ENCODE measurements around the gene MED16. TPM values are rescaled to one million over a fixed set of nuclear protein-coding genes. Genes with fewer than 3 reads are reported as not detected.

Gene MED16
- total and polyA plus RNA-seq, 10 of the 15 experiments (the other 5 are each of a cell fraction or from before 2014, with no cell fraction given), result 0.56 to 51.1 (median 13.6) TPM

- in situ Hi-C loops (cut with MboI) (no loop called here), intact Hi-C loops (cut with micrococcal nuclease; ENCODE audit: unreplicated experiment) (loop anchor here (10.0 kb wide), 1 partner anchor 315 kb away; the partner anchor contains the start of genes ATP5F1D and MIDN)
- no peak overlapping the region for H3K4me3 ChIP-seq
- H3K36me3 ChIP-seq (ENCODE audit: control insufficient read depth in 2 of 2, insufficient read depth in 2 of 2, low read length in 1 of 2), result peaks cover 5 to 7% of the 10 kb centered on the region in 2 experiments
- ATAC-seq, result no peak
- ChIA-PET SMC1A (ENCODE audit: uncharacterized antibody, unreplicated experiment) (interaction anchor here (2.0 kb wide), 1 partner anchor 21 kb away, joined by 4 read pairs; no protein-coding TSS in a partner anchor), RAD21 (ENCODE audit: unreplicated experiment) (interaction anchor here (0.6 kb wide), 1 partner anchor 75 kb away, joined by 3 read pairs; no protein-coding TSS in a partner anchor), CTCF (interaction anchor here (0.7 kb wide), 1 partner anchor 19 kb away, joined by 3 read pairs; no protein-coding TSS in a partner anchor), POLR2A (no interaction called here)
- H3K79me2 ChIP-seq (ENCODE audit: control insufficient read depth, insufficient read depth, low read length), result peaks cover 70% of the 10 kb centered on the region
- H4K20me1 ChIP-seq (ENCODE audit: control insufficient read depth, insufficient read depth), result no peaks in the 10 kb centered on the region
- H3K27me3 ChIP-seq (replicated peaks in 1 of 2; ENCODE audit: control insufficient read depth in 2 of 2, insufficient read depth in 2 of 2, low read length in 1 of 2), result no peaks in the 10 kb centered on the region
- TF ChIP-seq POLR2A (IDR thresholded peaks at IDR 0.05; ENCODE audit: low read depth, low read length), result peak; percentile 20; the same call in 1 of the 2 replicates
- TF ChIP-seq KDM1A (IDR thresholded peaks at IDR 0.05; ENCODE audit: borderline replicate concordance), result no peak
- no peak for TF ChIP-seq PBX3 (IDR thresholded peaks at IDR 0.05; ENCODE audit: insufficient replicate concordance, low read depth, low read length)
- 91% methylated on average over 18 of the region's 51 CpGs for WGBS (ENCODE audit: insufficient coverage, insufficient replicate concordance, low lambda C conversion rate, missing lambda C conversion rate)
- H3K27ac ChIP-seq (ENCODE audit: control insufficient read depth, insufficient read depth), result no peak overlapping the region
- FAIRE-seq, result no peak
- BruUV-seq (replicated peaks), result no TSS peak
- H3K9ac ChIP-seq (ENCODE audit: control insufficient read depth, insufficient read depth, low read length), result no peak overlapping the region
- no peak for DNase-seq (ENCODE audit: low read depth, low spot score)
- H3K9me3 ChIP-seq (replicated peaks; ENCODE audit: control insufficient read depth, insufficient read depth, low read length), result no peaks in the 10 kb centered on the region
- no peak overlapping the region for H3K4me2 ChIP-seq (ENCODE audit: control insufficient read depth, insufficient read depth)
- no peak overlapping the region for H2AFZ ChIP-seq (ENCODE audit: control insufficient read depth, low read depth, low read length)
- H3K4me1 ChIP-seq (ENCODE audit: control insufficient read depth, insufficient read depth, low read length), result peaks cover 15% of the 10 kb centered on the region
Observed at GRCh38 chr19:929203-929890, 36.4 kb upstream of the MED16 start.
